SK-N-SH (cell line): ENCODE measurements around the gene MAPK11. TPM values are rescaled to one million over a fixed set of nuclear protein-coding genes. Genes with fewer than 3 reads are reported as not detected.
A peak's percentile ranks its signal among the peaks of the same experiment; 100 is the strongest.

Source experiments
- CTCF ChIA-PET: fragments of 300-600, 350-600 bp; formaldehyde crosslinking; extraction: SDS; loops from one replicate; lab custom pipeline; 2021; lab: Yijun Ruan, JAX
- POLR2A ChIA-PET: fragments of 350-600 bp; sonication (Branson Sonifier 250); formaldehyde crosslinking; extraction: SDS; loops from one replicate; lab custom pipeline; 2020; ENCODE audit warnings: antibody characterized with exemption, inconsistent platforms; lab: Yijun Ruan, JAX
- DNase-seq: peaks from one replicate; pipeline ENCODE4 v3.0.0; 2012
- H2AFZ ChIP-seq: fragments of 200-600 bp; sonication (generic); 2 replicates; pipeline ENCODE4 v1.8.1; 2016; ENCODE audit warnings: antibody characterized with exemption, mild to moderate bottlenecking, low read depth
- H3F3A ChIP-seq: fragments of 200-600 bp; sonication (generic); replicated peaks from 2 replicates; pipeline ENCODE3; 2016; ENCODE audit warnings: antibody characterized with exemption, mild to moderate bottlenecking; ENCODE audit not compliant: insufficient read depth
- H3K27ac ChIP-seq, 2 experiments: fragments of 200-500 bp in 1 of 2; fragments of 200-600 bp in 1 of 2; sonication (Bioruptor generic) in 1 of 2; sonication (generic), shearing (Covaris generic) in 1 of 2; 2 replicates each; pipeline versions ENCODE4 v1.5.1 to v1.6.1; 2014 to 2016; ENCODE audit warnings: low read depth in 2 of 2, inconsistent platforms in 1 of 2, low read length in 1 of 2, mild to moderate bottlenecking in 1 of 2, mixed read lengths in 1 of 2
- H3K27me3 ChIP-seq: fragments of 200-600 bp; sonication (generic), shearing (Covaris generic); 2 replicates; pipeline ENCODE4 v1.6.1; 2016; ENCODE audit warnings: mixed run types; ENCODE audit not compliant: insufficient read depth
- H3K36me3 ChIP-seq, 2 experiments: fragments of 200-500 bp in 1 of 2; fragments of 200-600 bp in 1 of 2; sonication (Bioruptor generic) in 1 of 2; sonication (generic) in 1 of 2; replicated peaks in 1 of 2; 2 replicates each; pipeline versions ENCODE3 to v1.5.1; 2014 to 2016; ENCODE audit warnings: low read length in 1 of 2, mild to moderate bottlenecking in 1 of 2; ENCODE audit not compliant: insufficient read depth in 2 of 2, control insufficient read depth in 1 of 2
- H3K4me1 ChIP-seq, 2 experiments: fragments of 200-500 bp in 1 of 2; fragments of 200-600 bp in 1 of 2; sonication (Bioruptor generic) in 1 of 2; sonication (generic), shearing (Covaris generic) in 1 of 2; 2 replicates each; pipeline versions ENCODE4 v1.5.1 to v1.6.1; 2014 to 2016; ENCODE audit warnings: low read depth in 1 of 2, low read length in 1 of 2, mixed run types in 1 of 2; ENCODE audit not compliant: insufficient read depth in 2 of 2, control insufficient read depth in 1 of 2
- H3K4me2 ChIP-seq: fragments of 200-600 bp; sonication (generic), shearing (Covaris generic); 2 replicates; pipeline ENCODE4 v1.6.1; 2017; ENCODE audit warnings: mixed run types
- H3K4me3 ChIP-seq, 2 experiments: fragments of 200-500 bp in 1 of 2; fragments of 200-600 bp in 1 of 2; sonication (Bioruptor generic) in 1 of 2; sonication (generic), shearing (Covaris generic) in 1 of 2; 2 replicates each; pipeline versions ENCODE4 v1.5.1 to v1.8.1; 2014 to 2016; ENCODE audit warnings: low read depth in 2 of 2, inconsistent platforms in 1 of 2, low read length in 1 of 2, mild to moderate bottlenecking in 1 of 2, mixed read lengths in 1 of 2, moderate library complexity in 1 of 2
- H3K79me2 ChIP-seq: fragments of 200-600 bp; sonication (generic); 2 replicates; pipeline ENCODE4 v1.8.1; 2017; ENCODE audit warnings: mild to moderate bottlenecking; ENCODE audit not compliant: insufficient read depth
- H3K9ac ChIP-seq: fragments of 200-600 bp; sonication (generic); 2 replicates; pipeline ENCODE4 v1.6.1; 2017; ENCODE audit warnings: mixed run types
- H3K9me2 ChIP-seq: fragments of 200-600 bp; sonication (generic); 2 replicates; pipeline ENCODE4 v1.6.1; 2017; ENCODE audit warnings: mixed run types
- H3K9me3 ChIP-seq: fragments of 200-600 bp; sonication (generic); 2 replicates; pipeline ENCODE4 v1.6.1; 2017; ENCODE audit warnings: mixed run types, mild to moderate bottlenecking, moderate library complexity
- H4K20me1 ChIP-seq: fragments of 200-600 bp; sonication (generic); 2 replicates; pipeline ENCODE4 v1.6.1; 2017; ENCODE audit warnings: mild to moderate bottlenecking, mixed run types; ENCODE audit not compliant: insufficient read depth
- FOSL2 ChIP-seq: IDR thresholded peaks from 2 replicates; pipeline ENCODE4 v1.4.0; 2012; ENCODE audit warnings: low read depth, mild to moderate bottlenecking, moderate library complexity, borderline replicate concordance
- IRF3 ChIP-seq: fragments of 150-350 bp; IDR thresholded peaks from 2 replicates; pipeline ENCODE4 v1.6.1; 2016; ENCODE audit warnings: mild to moderate bottlenecking, low read depth, low read length
- MXI1 ChIP-seq: IDR thresholded peaks from 2 replicates; pipeline ENCODE4 v1.6.1; 2012; ENCODE audit warnings: mild to moderate bottlenecking, low read depth, low read length, improper control_type of control experiment
- NFIC ChIP-seq: IDR thresholded peaks from 2 replicates; pipeline ENCODE4 v1.4.0; 2012; ENCODE audit warnings: borderline replicate concordance
- POLR2AphosphoS5 ChIP-seq: IDR thresholded peaks from 2 replicates; pipeline ENCODE4 v1.6.1; 2012; ENCODE audit warnings: low read depth, low read length
- REST ChIP-seq: IDR thresholded peaks from 2 replicates; pipeline ENCODE4 v1.6.1; 2012; ENCODE audit warnings: mild to moderate bottlenecking, low read depth, low read length, moderate library complexity
- TAF1 ChIP-seq: IDR thresholded peaks from 2 replicates; pipeline ENCODE4 v1.6.1; 2012; ENCODE audit warnings: low read depth, mild to moderate bottlenecking, low read length, moderate library complexity, borderline replicate concordance
- WGBS: methylation state at CpG from one replicate; pipeline ENCODE4 v1.1.6; 2017; ENCODE audit warnings: low lambda C conversion rate; 5-methylcytosine and 5-hydroxymethylcytosine counted together
- polyA plus RNA-seq, 3 experiments: library from polyadenylated mRNA; depleted of rRNA; stranded (reverse); fragments of >200 nt; gene quantifications; 2 replicates each; pipeline ENCODE4 v1.2.3, GENCODE V29; 2012

The MAPK11 gene
- polyA plus RNA-seq, 1 of the 3 experiments (the other 2 are of a cell fraction): 36.0 TPM

- H3K9ac ChIP-seq: peak within 1 kb of the TSS; percentile 99
- H3K27ac ChIP-seq: peak within 1 kb of the TSS; percentile 95 to 97
- under 1% methylated on average over 23 of the region's 105 CpGs for WGBS
- peak within 1 kb of the TSS; percentile 95 to 98 for H3K4me3 ChIP-seq
- H3K9me2 ChIP-seq: no peaks in the 10 kb centered on the region
- TF ChIP-seq MXI1 (0 out of 2 replicates have a peak, but pooled peaks have one; percentile 18), FOSL2 (no peak), POLR2AphosphoS5 (peak; percentile 62), IRF3 (no peak), TAF1 (peak; percentile 65; the same call in 1 of the 2 replicates), REST (0 out of 2 replicates have a peak, but pooled peaks have one; percentile 46), NFIC (no peak)
- H2AFZ ChIP-seq: no peak within 1 kb of the TSS
- POLR2A ChIA-PET: interaction anchor here (0.6 to 1.1 kb wide), 3 partner anchors 12 to 21 kb away, joined by 4 to 7 read pairs (median 5); partner anchors contain the start of gene DENND6B
- H3K9me3 ChIP-seq: no peaks in the 10 kb centered on the region
- H3F3A ChIP-seq: peaks cover 21% of the 10 kb centered on the region
- peak; percentile 96 for DNase-seq
- peaks cover 39 to 53% of the 10 kb centered on the region in 2 experiments; a peak in 3 of 4 replicates for H3K4me1 ChIP-seq
- peaks cover 23% of the 10 kb centered on the region for H4K20me1 ChIP-seq
- peak within 1 kb of the TSS; percentile 100 for H3K4me2 ChIP-seq
- H3K27me3 ChIP-seq: no peaks in the 10 kb centered on the region
- CTCF ChIA-PET: interaction anchor here (0.6 to 1.7 kb wide), 8 partner anchors 17 to 64 kb away, joined by 3 to 6 read pairs (median 4); partner anchors contain the start of gene DENND6B
- peaks cover 48% of the 10 kb centered on the region for H3K79me2 ChIP-seq
- H3K36me3 ChIP-seq: peaks cover 3 to 7% of the 10 kb centered on the region in 2 experiments
Observed at GRCh38 chr22:50306753-50307749, 36.9 kb upstream of the MAPK11 start, which contains the start of gene PLXNB2. Gene PLXNB2 (minus strand): TSS chr22:50307646. CDS start chr22:50290584, 17,062 bp downstream.
